Trophoblast cell (in vitro differentiated cells and primary cell): Measurements from ENCODE around the gene ARHGEF10L.
A peak's percentile ranks its signal among the peaks of the same experiment; 100 is the strongest.

ENCODE experiments used
- DNase-seq, 2 donors: peaks; one replicate each; pipeline ENCODE4 v3.0.0-alpha.2; 2016
- H2AFZ ChIP-seq: 2 replicates; pipeline ENCODE4 v1.6.1; 2013; ENCODE audit warnings: low read length, moderate library complexity, mild to moderate bottlenecking; ENCODE audit not compliant: insufficient read depth, poor library complexity
- H2AK5ac ChIP-seq: 2 replicates; pipeline ENCODE4 v1.6.1; 2013; ENCODE audit warnings: mild to moderate bottlenecking, low read length
- H2BK120ac ChIP-seq: 2 replicates; pipeline ENCODE4 v1.6.1; 2013; ENCODE audit warnings: low read length, mild to moderate bottlenecking, moderate library complexity; ENCODE audit not compliant: insufficient read depth, poor library complexity
- H2BK12ac ChIP-seq: 2 replicates; pipeline ENCODE4 v1.6.1; 2013; ENCODE audit warnings: mild to moderate bottlenecking, low read length, moderate library complexity
- H2BK5ac ChIP-seq: 2 replicates; pipeline ENCODE4 v1.6.1; 2013; ENCODE audit warnings: low read length, low read depth, moderate library complexity, mild to moderate bottlenecking; ENCODE audit not compliant: poor library complexity
- H3K14ac ChIP-seq: 2 replicates; pipeline ENCODE4 v1.6.1; 2013; ENCODE audit warnings: mild to moderate bottlenecking, low read length
- H3K18ac ChIP-seq: 2 replicates; pipeline ENCODE4 v1.6.1; 2013; ENCODE audit warnings: mild to moderate bottlenecking, low read length
- H3K23ac ChIP-seq: 2 replicates; pipeline ENCODE4 v1.6.1; 2013; ENCODE audit warnings: low read length
- H3K27ac ChIP-seq: 2 replicates; pipeline ENCODE4 v1.5.1; 2013; ENCODE audit warnings: low read depth, mild to moderate bottlenecking, inconsistent platforms, low read length, moderate library complexity
- H3K27me3 ChIP-seq: 2 replicates; pipeline ENCODE4 v1.6.1; 2013; ENCODE audit warnings: inconsistent platforms, mild to moderate bottlenecking, low read length, moderate library complexity; ENCODE audit not compliant: insufficient read depth
- H3K36me3 ChIP-seq, 2 experiments: 1 replicate in 1 of 2; 2 replicates in 1 of 2; pipeline ENCODE4 v1.6.1; 2013; ENCODE audit warnings: low read length in 2 of 2, mild to moderate bottlenecking in 2 of 2, moderate library complexity in 1 of 2; ENCODE audit not compliant: insufficient read depth in 2 of 2, control insufficient read depth in 1 of 2
- H3K4ac ChIP-seq: 2 replicates; pipeline ENCODE4 v1.6.1; 2013; ENCODE audit warnings: low read depth, mild to moderate bottlenecking, low read length, moderate library complexity
- H3K4me1 ChIP-seq, 2 experiments: 1 replicate in 1 of 2; 2 replicates in 1 of 2; pipeline ENCODE4 v1.6.1; 2013; ENCODE audit warnings: low read length in 2 of 2, mild to moderate bottlenecking in 2 of 2, moderate library complexity in 1 of 2; ENCODE audit not compliant: insufficient read depth in 2 of 2, control insufficient read depth in 1 of 2
- H3K4me2 ChIP-seq: 2 replicates; pipeline ENCODE4 v1.6.1; 2013; ENCODE audit warnings: inconsistent platforms, mild to moderate bottlenecking, low read length, moderate library complexity
- H3K4me3 ChIP-seq: 2 replicates; pipeline ENCODE4 v1.5.1; 2013; ENCODE audit warnings: mild to moderate bottlenecking, low read depth, low read length, inconsistent platforms
- H3K79me1 ChIP-seq: one replicate; pipeline ENCODE4 v1.6.1; 2013; ENCODE audit warnings: low read length
- H3K79me2 ChIP-seq: 2 replicates; pipeline ENCODE4 v1.6.1; 2013; ENCODE audit warnings: low read length, mild to moderate bottlenecking; ENCODE audit not compliant: control insufficient read depth, insufficient read depth, poor library complexity
- H3K9ac ChIP-seq: 2 replicates; pipeline ENCODE4 v1.6.1; 2013; ENCODE audit warnings: mild to moderate bottlenecking, low read length
- H3K9me3 ChIP-seq: 2 replicates; pipeline ENCODE4 v1.6.1; 2013; ENCODE audit warnings: low read depth, mild to moderate bottlenecking, control low read depth, inconsistent platforms, low read length; ENCODE audit not compliant: insufficient read depth
- H4K12ac ChIP-seq: 2 replicates; pipeline ENCODE4 v1.6.1; 2013; ENCODE audit warnings: low read depth, mild to moderate bottlenecking, low read length, moderate library complexity
- H4K8ac ChIP-seq: 2 replicates; pipeline ENCODE4 v1.6.1; 2013; ENCODE audit warnings: low read depth, mild to moderate bottlenecking, low read length, moderate library complexity
- H4K91ac ChIP-seq: one replicate; pipeline ENCODE4 v1.6.1; 2013; ENCODE audit warnings: low read depth, mild to moderate bottlenecking, low read length, moderate library complexity
- WGBS: extraction: QIAGEN DNeasy Blood & Tissue Kit; methylation state at CpG from one replicate; pipeline ENCODE4 v1.1.7; 2013; ENCODE audit warnings: missing lambda C conversion rate; ENCODE audit not compliant: insufficient read length, insufficient coverage; ENCODE audit errors: extremely low coverage; 5-methylcytosine and 5-hydroxymethylcytosine counted together

Gene ARHGEF10L

GRCh38 chr1:17553975-17554700, 14.6 kb downstream of the ARHGEF10L start:
- no CpG with 5 or more reads among the region's 8 CpGs for WGBS

GRCh38 chr1:17554954-17555353, 15.5 kb downstream of the ARHGEF10L start:
- H3K4me3 ChIP-seq, result no peak overlapping the region
- no peak overlapping the region for H3K9ac ChIP-seq
- no peak overlapping the region for H2AK5ac ChIP-seq
- no peaks in the 10 kb centered on the region for H3K27me3 ChIP-seq
- H3K23ac ChIP-seq, result no peak overlapping the region
- H2BK12ac ChIP-seq, result no peak overlapping the region
- H3K36me3 ChIP-seq, result no peaks in the 10 kb centered on the region
- H4K12ac ChIP-seq, result no peak overlapping the region
- peaks cover 4 to 8% of the 10 kb centered on the region in 2 experiments for H3K4me1 ChIP-seq
- H4K91ac ChIP-seq, result no peak overlapping the region
- H2BK5ac ChIP-seq, result no peak overlapping the region
- H3K79me1 ChIP-seq, result no peaks in the 10 kb centered on the region
- no CpG with 5 or more reads among the region's 2 CpGs for WGBS
- no peak overlapping the region for H3K14ac ChIP-seq
- no peak overlapping the region for H3K4me2 ChIP-seq
- no peak overlapping the region for H3K18ac ChIP-seq
- DNase-seq, result no peak
- H3K4ac ChIP-seq, result no peak overlapping the region
- H2BK120ac ChIP-seq, result no peak overlapping the region
- no peaks in the 10 kb centered on the region for H3K9me3 ChIP-seq
- no peak overlapping the region for H4K8ac ChIP-seq
- no peak overlapping the region for H2AFZ ChIP-seq
- H3K79me2 ChIP-seq, result peaks cover 2% of the 10 kb centered on the region
- H3K27ac ChIP-seq, result no peak overlapping the region

More at GRCh38 chr1:17553975-17554700, 14.6 kb downstream of the ARHGEF10L start:
- Histone ChIP-seq H2BK120ac (no peak overlapping the region), H2BK12ac (no peak overlapping the region), H4K8ac (no peak overlapping the region), H3K36me3 (no peaks in the 10 kb centered on the region), H3K4ac (no peak overlapping the region), H2AK5ac (no peak overlapping the region), H3K18ac (no peak overlapping the region), H3K4me2 (peak overlapping the region; percentile 12), H3K4me3 (no peak overlapping the region), H3K79me1 (no peaks in the 10 kb centered on the region), H3K27me3 (no peaks in the 10 kb centered on the region), H3K23ac (no peak overlapping the region), H2BK5ac (no peak overlapping the region), H3K14ac (no peak overlapping the region), H2AFZ (no peak overlapping the region), H3K27ac (no peak overlapping the region), H4K12ac (no peak overlapping the region), H3K9me3 (no peaks in the 10 kb centered on the region), H3K79me2 (no peaks in the 10 kb centered on the region), H4K91ac (no peak overlapping the region), H3K4me1 (peaks cover 4 to 8% of the 10 kb centered on the region in 2 experiments), H3K9ac (no peak overlapping the region)
- DNase-seq, result peak; percentile 48 to 72

- Histone ChIP-seq H2BK5ac (no peak overlapping the region), H4K91ac (no peak overlapping the region), H3K9ac (no peak overlapping the region), H4K12ac (no peak overlapping the region), H3K18ac (no peak overlapping the region), H3K79me1 (no peaks in the 10 kb centered on the region), H3K27me3 (no peaks in the 10 kb centered on the region), H3K23ac (no peak overlapping the region), H3K9me3 (no peaks in the 10 kb centered on the region), H3K4me3 (no peak overlapping the region), H2BK12ac (no peak overlapping the region), H3K14ac (no peak overlapping the region), H2AK5ac (no peak overlapping the region), H3K4me2 (no peak overlapping the region), H2BK120ac (no peak overlapping the region), H3K4me1 (peaks cover 6 to 14% of the 10 kb centered on the region in 2 experiments), H2AFZ (no peak overlapping the region), H3K4ac (no peak overlapping the region), H3K36me3 (no peaks in the 10 kb centered on the region), H4K8ac (no peak overlapping the region), H3K79me2 (peaks cover 2% of the 10 kb centered on the region), H3K27ac (no peak overlapping the region)
- 100% methylated on average over 4 of the region's 7 CpGs for WGBS
- no peak for DNase-seq
These were observed 18.5 kb downstream of the ARHGEF10L start for GRCh38 chr1:17557986-17558385.

- Histone ChIP-seq H3K79me1 (no peaks in the 10 kb centered on the region), H3K4me2 (no peak overlapping the region), H4K91ac (no peak overlapping the region), H3K4ac (no peak overlapping the region), H3K23ac (no peak overlapping the region), H3K79me2 (peaks cover 2% of the 10 kb centered on the region), H4K8ac (no peak overlapping the region), H4K12ac (no peak overlapping the region), H3K9ac (no peak overlapping the region), H3K14ac (no peak overlapping the region), H2AK5ac (no peak overlapping the region), H2BK12ac (no peak overlapping the region), H3K36me3 (no peaks in the 10 kb centered on the region), H3K4me1 (peaks cover 6 to 13% of the 10 kb centered on the region in 2 experiments), H3K18ac (no peak overlapping the region), H3K27me3 (no peaks in the 10 kb centered on the region), H3K27ac (no peak overlapping the region), H2BK5ac (no peak overlapping the region), H3K4me3 (no peak overlapping the region), H3K9me3 (no peaks in the 10 kb centered on the region), H2AFZ (no peak overlapping the region), H2BK120ac (no peak overlapping the region)
- WGBS, result no CpG with 5 or more reads among the region's 3 CpGs
- no peak for DNase-seq
These were observed 19.0 kb downstream of the ARHGEF10L start for GRCh38 chr1:17558541-17558940.
